HEK293T (cell line): ENCODE data around the gene LSAMP.

Experiments
- BHLHE40 ChIP-seq: fragments of 450-650 bp; IDR thresholded peaks from 2 replicates; pipeline ENCODE4 v1.6.1; 2016; ENCODE audit warnings: mild to moderate bottlenecking, moderate library complexity, borderline replicate concordance
- CTBP1 ChIP-seq: fragments of 450-650 bp; IDR thresholded peaks from 2 replicates; pipeline ENCODE4 v1.6.1; 2016; ENCODE audit warnings: borderline replicate concordance
- FOXA1 ChIP-seq: fragments of 450-650 bp; IDR thresholded peaks from 2 replicates; pipeline ENCODE4 v1.6.1; 2016; ENCODE audit warnings: mild to moderate bottlenecking
- FOXK2 ChIP-seq: fragments of 450-650 bp; IDR thresholded peaks from 2 replicates; pipeline ENCODE4 v1.6.1; 2016; ENCODE audit warnings: mild to moderate bottlenecking
- FOXM1 ChIP-seq: fragments of 450-650 bp; IDR thresholded peaks from 2 replicates; pipeline ENCODE4 v1.6.1; 2017; ENCODE audit warnings: mild to moderate bottlenecking, borderline replicate concordance
- SP1 ChIP-seq: fragments of 450-650 bp; IDR thresholded peaks from 2 replicates; pipeline ENCODE4 v1.6.1; 2017
- TARDBP ChIP-seq: fragments of 450-650 bp; IDR thresholded peaks from 2 replicates; pipeline ENCODE4 v1.6.1; 2016
- TF ChIP-seq, protein P1 (sequence below): fragments of 450-650 bp; IDR thresholded peaks from 2 replicates; pipeline ENCODE4 v1.6.1; 2016

DNA sequence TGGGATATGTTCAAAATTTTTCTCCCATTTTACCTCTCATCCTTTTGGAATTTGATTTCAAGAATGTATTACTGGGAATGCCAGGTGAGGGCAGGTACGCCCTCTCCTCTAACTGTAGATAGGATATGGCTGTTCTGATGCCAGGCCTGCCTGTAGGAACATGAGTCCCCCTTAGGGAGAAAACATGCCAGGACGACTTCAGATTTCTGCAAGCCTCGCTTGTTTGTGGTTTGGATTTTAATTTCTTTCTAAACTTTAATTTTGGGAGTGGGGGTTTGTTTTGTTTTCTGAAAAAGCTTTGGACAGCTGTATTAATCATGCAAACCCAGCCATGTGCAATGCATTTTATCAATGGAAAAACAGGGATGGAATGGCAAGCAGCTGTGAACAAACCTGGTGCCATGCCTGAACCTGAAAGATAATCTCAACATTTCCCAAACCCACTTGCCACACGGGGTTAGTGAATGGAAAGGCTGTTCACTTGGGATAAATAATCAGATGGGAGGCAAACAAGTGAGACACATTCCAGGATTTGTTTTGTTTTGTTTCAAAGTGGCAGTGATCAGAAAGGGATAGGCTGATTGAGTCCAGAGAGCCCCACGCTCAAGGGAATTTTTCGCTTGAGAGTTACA is 614.4 kb downstream of the LSAMP start:
- TF ChIP-seq, protein P1, sequence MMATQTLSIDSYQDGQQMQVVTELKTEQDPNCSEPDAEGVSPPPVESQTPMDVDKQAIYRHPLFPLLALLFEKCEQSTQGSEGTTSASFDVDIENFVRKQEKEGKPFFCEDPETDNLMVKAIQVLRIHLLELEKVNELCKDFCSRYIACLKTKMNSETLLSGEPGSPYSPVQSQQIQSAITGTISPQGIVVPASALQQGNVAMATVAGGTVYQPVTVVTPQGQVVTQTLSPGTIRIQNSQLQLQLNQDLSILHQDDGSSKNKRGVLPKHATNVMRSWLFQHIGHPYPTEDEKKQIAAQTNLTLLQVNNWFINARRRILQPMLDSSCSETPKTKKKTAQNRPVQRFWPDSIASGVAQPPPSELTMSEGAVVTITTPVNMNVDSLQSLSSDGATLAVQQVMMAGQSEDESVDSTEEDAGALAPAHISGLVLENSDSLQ, result no peak
- TF ChIP-seq FOXA1 (no peak), FOXM1 (no peak), TARDBP (no peak), FOXK2 (no peak), CTBP1 (no peak), BHLHE40 (no peak), SP1 (no peak)
